ENCODE data around the gene SHROOM2. TPM values are rescaled to one million over a fixed set of nuclear protein-coding genes. Genes with fewer than 3 reads are reported as not detected.

Gene SHROOM2
- total and polyA plus RNA-seq, 9 of the 15 experiments (the other 6 are each of a cell fraction or from before 2014, with no cell fraction given): not detected

- Histone ChIP-seq H3K9me3 (replicated peaks; ENCODE audit: control insufficient read depth, insufficient read depth, low read depth, low read length) (no peaks in the 10 kb centered on the region), H2AFZ (ENCODE audit: low read depth, low read length) (no peak overlapping the region), H3K9ac (ENCODE audit: insufficient read depth in 1 of 2, low read depth in 2 of 2, low read length in 2 of 2) (no peak overlapping the region), H3K27ac (ENCODE audit: extremely low read depth, low read depth, low read length) (no peak overlapping the region), H3K4me3 (no peak overlapping the region), H3K27me3 (ENCODE audit: control insufficient read depth in 2 of 2, insufficient read depth in 2 of 2, low read length in 2 of 2) (peaks cover 0 to 2% of the 10 kb centered on the region in 2 experiments; a peak in 2 of 5 replicates), H3K36me3 (ENCODE audit: control insufficient read depth, insufficient read depth, low read length) (no peaks in the 10 kb centered on the region), H3K9me1 (ENCODE audit: control insufficient read depth, insufficient read depth, low read length) (peaks cover 2% of the 10 kb centered on the region), H3K4me1 (replicated peaks in 1 of 2; ENCODE audit: control insufficient read depth in 2 of 2, insufficient read depth in 2 of 2, low read length in 2 of 2) (no peaks in the 10 kb centered on the region), H4K20me1 (replicated peaks; ENCODE audit: control insufficient read depth, insufficient read depth, low read length) (no peaks in the 10 kb centered on the region; the same call in 1 of the 2 replicates), H3K79me2 (ENCODE audit: control insufficient read depth, insufficient read depth, low read length) (no peaks in the 10 kb centered on the region), H3K4me2 (ENCODE audit: insufficient read depth, low read length) (no peak overlapping the region)
- TF ChIP-seq ETV6 (IDR thresholded peaks at IDR 0.05; ENCODE audit: borderline replicate concordance in 1 of 2, low read depth in 2 of 2, low read length in 1 of 2) (no peak), ETV6 (CRISPR knock-in tag; IDR thresholded peaks at IDR 0.05; ENCODE audit: borderline replicate concordance) (no peak), KAT8 (IDR thresholded peaks at IDR 0.05; ENCODE audit: low read depth) (no peak), ILF3 (IDR thresholded peaks at IDR 0.05; ENCODE audit: borderline replicate concordance) (no peak), TBL1XR1 (IDR thresholded peaks at IDR 0.05; ENCODE audit: low read length in 2 of 2) (no peak), PHB2 (IDR thresholded peaks at IDR 0.05; ENCODE audit: low read depth) (no peak)
- TF ChIP-seq, protein P1, sequence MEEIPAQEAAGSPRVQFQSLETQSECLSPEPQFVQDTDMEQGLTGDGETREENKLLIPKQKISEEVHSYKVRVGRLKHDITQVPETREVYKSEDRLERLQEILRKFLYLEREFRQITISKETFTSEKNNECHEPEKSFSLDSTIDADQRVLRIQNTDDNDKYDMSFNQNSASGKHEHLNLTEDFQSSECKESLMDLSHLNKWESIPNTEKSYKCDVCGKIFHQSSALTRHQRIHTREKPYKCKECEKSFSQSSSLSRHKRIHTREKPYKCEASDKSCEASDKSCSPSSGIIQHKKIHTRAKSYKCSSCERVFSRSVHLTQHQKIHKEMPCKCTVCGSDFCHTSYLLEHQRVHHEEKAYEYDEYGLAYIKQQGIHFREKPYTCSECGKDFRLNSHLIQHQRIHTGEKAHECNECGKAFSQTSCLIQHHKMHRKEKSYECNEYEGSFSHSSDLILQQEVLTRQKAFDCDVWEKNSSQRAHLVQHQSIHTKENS (CRISPR knock-in tag; IDR thresholded peaks at IDR 0.05): no peak
- TF ChIP-seq, protein P2, sequence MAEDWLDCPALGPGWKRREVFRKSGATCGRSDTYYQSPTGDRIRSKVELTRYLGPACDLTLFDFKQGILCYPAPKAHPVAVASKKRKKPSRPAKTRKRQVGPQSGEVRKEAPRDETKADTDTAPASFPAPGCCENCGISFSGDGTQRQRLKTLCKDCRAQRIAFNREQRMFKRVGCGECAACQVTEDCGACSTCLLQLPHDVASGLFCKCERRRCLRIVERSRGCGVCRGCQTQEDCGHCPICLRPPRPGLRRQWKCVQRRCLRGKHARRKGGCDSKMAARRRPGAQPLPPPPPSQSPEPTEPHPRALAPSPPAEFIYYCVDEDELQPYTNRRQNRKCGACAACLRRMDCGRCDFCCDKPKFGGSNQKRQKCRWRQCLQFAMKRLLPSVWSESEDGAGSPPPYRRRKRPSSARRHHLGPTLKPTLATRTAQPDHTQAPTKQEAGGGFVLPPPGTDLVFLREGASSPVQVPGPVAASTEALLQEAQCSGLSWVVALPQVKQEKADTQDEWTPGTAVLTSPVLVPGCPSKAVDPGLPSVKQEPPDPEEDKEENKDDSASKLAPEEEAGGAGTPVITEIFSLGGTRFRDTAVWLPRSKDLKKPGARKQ (CRISPR knock-in tag; IDR thresholded peaks at IDR 0.05): no peak
- intact Hi-C loops (cut with micrococcal nuclease): no loop called here
- WGBS (ENCODE audit: insufficient coverage, low coverage, missing lambda C conversion rate): 0% methylated on average over 3 of the region's 3 CpGs
- FAIRE-seq: no peak
- POLR2A ChIA-PET: no interaction called here
- no peak for ATAC-seq
- no TSS peak for BruUV-seq (replicated peaks)
- CTCF ChIA-PET (ENCODE audit: low intra/inter-chr PET ratio): no interaction called here
- in situ Hi-C loops (cut with MboI): no loop called here
- DNase-seq (ENCODE audit: extremely low read depth in 1 of 4, low spot score in 3 of 4): no peak
Measured at GRCh38 chrX:9919632-9920172, 133.5 kb downstream of the SHROOM2 start.
